GM15510 (cell line): ENCODE data around the gene TMEM97.
A peak's percentile ranks its signal among the peaks of the same experiment; 100 is the strongest.

Source experiments
- POLR2A ChIP-seq: IDR thresholded peaks from 3 replicates; pipeline ENCODE4 v1.6.1; 2011; ENCODE audit warnings: borderline replicate concordance; ENCODE audit not compliant: insufficient read length; ENCODE audit errors: extremely low read depth

The TMEM97 gene

GRCh38 chr17:28364665-28365363, 45.8 kb downstream of the TMEM97 start, which contains the start of gene SEBOX:
Gene SEBOX, minus strand, starts transcription at chr17:28365199. Its CDS starts 48 bp downstream, at chr17:28365151.
- TF ChIP-seq POLR2A = no peak

- no peak for TF ChIP-seq POLR2A
Observed at GRCh38 chr17:28365487-28365886, 46.5 kb downstream of the TMEM97 start.

- TF ChIP-seq POLR2A = no peak
Observed at GRCh38 chr17:28366605-28367004, 47.6 kb downstream of the TMEM97 start.

DNA sequence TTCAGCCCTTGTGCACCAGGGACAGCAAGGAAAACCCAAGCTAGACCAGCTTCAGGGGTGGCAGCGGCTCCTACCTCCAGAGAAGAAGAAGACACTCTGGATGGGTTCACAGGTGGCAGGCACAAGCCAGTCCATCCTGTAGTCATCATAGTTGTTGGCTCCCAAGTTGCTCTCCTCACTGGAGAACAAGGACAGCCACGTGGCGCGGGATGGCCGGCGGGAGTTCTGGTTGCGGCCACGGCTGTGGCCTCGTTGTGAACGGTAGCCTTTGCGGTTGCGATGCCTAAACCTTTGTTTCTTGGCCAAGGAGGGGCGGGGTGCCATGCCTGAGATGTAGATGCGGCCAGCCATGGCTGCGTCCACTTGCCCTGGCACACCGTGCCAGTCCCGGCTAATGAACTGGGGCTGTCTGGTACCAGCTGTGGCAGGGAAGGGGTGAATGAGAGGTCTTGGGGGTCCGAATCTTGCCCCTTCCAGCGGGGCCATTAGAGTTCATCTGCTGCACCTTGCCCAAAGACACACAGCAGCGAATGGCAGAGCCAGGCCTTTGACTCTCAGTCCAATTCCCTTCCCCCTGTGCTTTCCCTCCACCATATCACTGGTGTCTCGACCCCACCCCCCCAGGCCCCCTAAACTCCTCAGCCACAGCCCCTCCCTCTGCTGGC, 48.8 kb downstream of the TMEM97 start:
- no peak for TF ChIP-seq POLR2A

DNA sequence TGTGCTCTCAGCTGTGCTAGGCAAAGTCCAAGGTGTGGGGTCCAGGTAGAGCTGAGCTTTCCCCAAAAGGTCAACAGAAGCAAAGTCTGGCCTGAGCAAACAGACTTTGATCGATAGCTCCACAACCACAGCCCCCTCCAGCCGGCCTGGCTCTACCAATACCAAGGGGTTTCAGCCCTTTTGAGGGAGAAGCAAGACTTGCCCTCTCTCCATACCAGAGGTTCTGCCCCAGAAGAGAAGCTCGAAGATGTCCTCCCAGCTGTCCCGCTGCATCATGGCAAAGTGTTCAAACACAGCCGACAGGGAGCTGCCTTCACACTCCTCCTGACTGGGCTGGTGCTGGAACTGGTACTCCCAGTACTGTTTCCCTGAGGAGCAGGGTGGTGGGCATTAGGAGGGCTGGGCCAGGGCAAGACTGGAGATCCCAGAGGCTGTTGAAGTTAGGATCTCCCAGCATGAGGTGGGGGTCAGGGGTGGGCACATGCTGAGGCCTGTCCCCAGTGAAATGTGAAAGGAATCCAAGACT, 49.4 kb downstream of the TMEM97 start:
- TF ChIP-seq POLR2A = no peak

- no peak for TF ChIP-seq POLR2A
Observed at GRCh38 chr17:28368915-28369683, 50.1 kb downstream of the TMEM97 start.

GRCh38 chr17:28369684-28370034, 50.7 kb downstream of the TMEM97 start:
- no peak for TF ChIP-seq POLR2A

DNA sequence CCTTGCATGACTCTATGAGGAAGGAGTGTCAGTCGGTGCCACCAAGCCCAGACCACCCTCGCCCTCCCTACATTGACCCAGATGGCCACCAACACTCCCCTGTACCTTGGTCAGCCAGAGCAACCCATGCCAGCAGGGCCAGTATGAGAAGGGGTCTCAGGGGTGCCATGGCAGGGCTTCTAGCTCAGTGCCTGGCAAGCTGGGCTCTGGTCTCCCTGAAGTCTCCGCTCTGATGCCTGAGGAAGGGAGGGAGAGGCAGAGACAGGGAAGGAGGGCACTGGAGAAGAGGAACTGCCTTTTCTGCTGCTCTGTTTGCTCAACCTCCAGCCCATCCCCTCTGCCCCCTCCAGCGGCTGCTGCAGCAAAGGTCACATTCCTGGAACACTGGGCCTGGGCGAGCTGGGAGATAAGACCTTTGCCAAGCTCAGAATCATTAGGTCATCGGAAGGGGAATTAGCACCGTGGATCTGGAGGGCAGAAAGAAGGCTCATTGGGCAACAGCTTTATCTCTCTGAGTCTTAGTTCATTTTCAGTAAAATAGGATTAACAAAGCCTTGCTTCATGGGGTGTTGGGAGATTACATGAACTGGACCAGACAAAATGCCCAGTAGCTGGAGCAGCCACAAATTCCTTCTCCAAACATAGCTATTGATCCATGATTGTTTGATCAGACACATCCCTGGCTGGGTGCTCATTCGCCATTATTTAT, 51.2 kb downstream of the TMEM97 start, which contains the start of gene VTN:
VTN (minus strand) TSS at position 273 of the 709 bp plus-strand sequence; CDS start at position 169, 104 bp downstream.
- no peak for TF ChIP-seq POLR2A

DNA sequence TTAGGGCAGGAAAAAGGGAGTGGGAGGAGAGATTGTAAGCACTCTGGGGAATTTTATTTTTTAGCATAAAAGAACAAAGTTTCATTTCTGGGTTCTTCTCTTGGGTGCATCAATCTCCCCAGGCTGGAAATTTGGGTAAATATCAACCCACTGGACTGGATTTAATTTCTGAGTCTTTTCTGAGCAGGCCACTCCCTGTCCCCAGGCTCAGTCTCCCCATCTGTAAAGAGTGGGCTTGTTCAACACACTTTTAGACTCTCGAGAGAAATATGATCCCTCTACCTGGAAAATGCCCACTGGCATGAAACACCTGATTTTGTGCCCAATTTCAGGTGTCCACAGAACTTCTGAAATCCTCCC, 51.7 kb downstream of the TMEM97 start:
- TF ChIP-seq POLR2A = no peak

- peak; percentile 42 for TF ChIP-seq POLR2A
Observed at GRCh38 chr17:28371245-28372202, 52.5 kb downstream of the TMEM97 start, which contains the start of gene SARM1. Gene SARM1, plus strand, starts transcription at chr17:28371694. Its CDS starts 339 bp downstream, at chr17:28372033.

GRCh38 chr17:28372203-28372944, 53.4 kb downstream of the TMEM97 start:
- no peak for TF ChIP-seq POLR2A

DNA sequence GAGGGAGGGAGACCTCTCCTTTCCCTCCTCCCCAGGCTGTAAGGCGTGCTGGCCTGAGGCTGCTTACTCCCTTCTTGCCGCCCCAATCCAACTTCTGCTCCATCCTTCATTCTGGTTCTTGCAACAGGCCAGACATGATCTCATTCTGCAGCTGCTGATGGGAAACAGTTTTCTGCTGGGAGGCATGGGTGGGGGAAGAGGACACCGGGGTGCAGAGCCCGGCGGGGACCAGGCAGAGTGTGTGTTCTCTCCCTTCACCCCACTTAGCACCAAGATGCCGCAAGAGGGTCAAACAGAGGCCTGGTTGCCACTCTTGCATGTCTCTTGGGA, 53.9 kb downstream of the TMEM97 start:
- no peak for TF ChIP-seq POLR2A
